Measurements from ENCODE around the gene HPS1.

GRCh38 chr10:98383869-98384268, 62.9 kb downstream of the HPS1 start:
- no peak for TF ChIP-seq CTCF (IDR thresholded peaks at IDR 0.05)
- TF ChIP-seq POLR2A (IDR thresholded peaks at IDR 0.05), result no peak

Measured in heart left ventricle (tissue), 13 donors.